Activated CD4-positive, CD25-positive, alpha-beta regulatory T cell treated with anti-CD3 and anti-CD28 coated beads, Interleukin-2, amount 50 U/mL, for 24 hours (primary cell): ENCODE data around the gene MLH3.
"Not testable (repeated sequence)": the region's sequence is repeated elsewhere in the genome, so short reads cannot be mapped to it uniquely, and the experiment has no call there.

ENCODE experiments used
- ATAC-seq, 2 donors: fragments of 150-1000 bp; cut with Tn5 transposase; one replicate each; pipeline ENCODE4 v1.10.0; 2021; ENCODE audit warnings: mild to moderate bottlenecking in 1 of 2, moderate library complexity in 1 of 2

Gene MLH3

GRCh38 chr14:75025082-75025481, 26.2 kb downstream of the MLH3 start:
- ATAC-seq, result no peak

- no peak for ATAC-seq
Measured at GRCh38 chr14:75023108-75023507, 28.2 kb downstream of the MLH3 start.

GRCh38 chr14:75022655-75023054, 28.6 kb downstream of the MLH3 start:
- ATAC-seq, result no peak

- no peak for ATAC-seq
Measured at GRCh38 chr14:75018694-75019093, 32.6 kb downstream of the MLH3 start.

- no peak for ATAC-seq
Measured at GRCh38 chr14:75016815-75017214, 34.5 kb downstream of the MLH3 start.

GRCh38 chr14:75015496-75015895, 35.8 kb downstream of the MLH3 start:
- no peak for ATAC-seq

- no peak for ATAC-seq
Measured at GRCh38 chr14:75013290-75013689, 38.0 kb downstream of the MLH3 start.

GRCh38 chr14:75011356-75011994, 39.8 kb downstream of the MLH3 start:
- peak; percentile 63 to 86 for ATAC-seq

GRCh38 chr14:75010472-75011093, 40.7 kb downstream of the MLH3 start:
- ATAC-seq, result no peak

- ATAC-seq, result no peak
Measured at GRCh38 chr14:75009176-75009575, 42.1 kb downstream of the MLH3 start.

GRCh38 chr14:75005357-75005756, 45.9 kb downstream of the MLH3 start:
- no peak for ATAC-seq

GRCh38 chr14:75003250-75004027, 47.8 kb downstream of the MLH3 start:
- no peak for ATAC-seq

GRCh38 chr14:75002392-75003249, 48.6 kb downstream of the MLH3 start, which contains the start of gene EIF2B2:
TSS of gene EIF2B2 (plus strand) at chr14:75002921. CDS start at chr14:75002991, 70 bp downstream.
- ATAC-seq, result peak; percentile 97 to 98

- no peak for ATAC-seq
Measured at GRCh38 chr14:75001899-75002298, 49.4 kb downstream of the MLH3 start.

GRCh38 chr14:75001261-75001660, 50.0 kb downstream of the MLH3 start:
- ATAC-seq, result no peak

GRCh38 chr14:74995781-74996180, 55.5 kb downstream of the MLH3 start:
- ATAC-seq, result not testable (repeated sequence)

GRCh38 chr14:74994182-74994581, 57.1 kb downstream of the MLH3 start:
- ATAC-seq, result not testable (repeated sequence)

GRCh38 chr14:74988993-74989392, 62.3 kb downstream of the MLH3 start:
- ATAC-seq, result no peak

GRCh38 chr14:74988131-74988530, 63.1 kb downstream of the MLH3 start:
- no peak for ATAC-seq

- ATAC-seq, result no peak
Measured at GRCh38 chr14:74985806-74986205, 65.5 kb downstream of the MLH3 start.

GRCh38 chr14:74985028-74985310, 66.3 kb downstream of the MLH3 start:
- ATAC-seq, result no peak

- ATAC-seq, result no peak
Measured at GRCh38 chr14:74984236-74985027, 66.8 kb downstream of the MLH3 start.
